GM12864 (cell line): Measurements from ENCODE around the gene DTX3.

Experiments
- DNase-seq: peaks from one replicate; pipeline ENCODE4 v3.0.0-alpha.2; 2011; ENCODE audit warnings: low read depth
- H3K4me3 ChIP-seq: 2 replicates; pipeline ENCODE4 v1.5.1; 2011; ENCODE audit warnings: mild to moderate bottlenecking, low read depth, low read length, control low read depth
- TF ChIP-seq, protein P1 (sequence below): IDR thresholded peaks from 2 replicates; pipeline ENCODE4 v1.5.1; 2011; ENCODE audit warnings: low read depth, mild to moderate bottlenecking, moderate library complexity, low read length, control low read depth, inconsistent platforms; ENCODE audit errors: missing control alignments

The DTX3 gene

DNA sequence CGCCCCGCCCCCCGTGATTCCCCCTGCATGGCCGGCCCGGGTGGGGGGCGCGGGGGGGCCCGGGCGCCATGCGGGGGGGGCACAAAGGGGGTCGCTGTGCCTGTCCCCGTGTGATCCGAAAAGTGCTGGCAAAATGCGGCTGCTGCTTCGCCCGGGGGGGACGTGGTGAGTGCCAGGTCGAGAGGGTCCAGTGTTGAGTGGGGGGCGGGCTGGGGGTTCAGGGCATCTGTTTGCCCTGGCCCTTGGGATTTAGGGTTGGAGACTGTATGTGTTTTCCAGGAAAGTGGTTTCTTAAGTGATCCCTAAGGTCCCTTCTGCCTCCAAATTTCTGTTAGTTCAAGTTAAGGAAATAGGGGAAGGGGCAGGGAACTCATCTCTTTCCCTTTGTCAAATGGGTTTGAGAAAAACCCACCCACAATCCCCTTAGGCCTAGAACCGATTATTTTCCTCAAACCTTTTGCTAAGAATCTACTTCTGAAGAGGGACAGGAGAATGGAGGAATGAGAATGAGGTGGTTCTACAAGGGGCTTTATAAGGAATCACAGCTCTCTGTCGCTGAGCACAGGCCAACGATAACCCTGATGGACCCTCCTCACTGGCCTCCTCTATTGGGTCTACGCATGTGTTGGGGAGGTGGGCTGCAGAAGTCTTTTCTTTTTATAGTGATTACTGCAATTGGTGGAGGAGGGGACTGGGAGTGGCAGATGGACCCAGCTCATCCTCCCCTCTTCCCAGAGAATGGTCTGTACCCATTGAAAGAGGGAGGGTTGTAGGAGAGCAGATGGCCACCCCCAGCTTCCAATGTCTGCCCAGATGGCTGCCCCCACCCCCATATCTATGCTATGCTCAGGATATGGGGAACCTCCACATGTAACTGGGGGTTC lies 7.4 kb downstream of the DTX3 start:
- TF ChIP-seq, protein P1, sequence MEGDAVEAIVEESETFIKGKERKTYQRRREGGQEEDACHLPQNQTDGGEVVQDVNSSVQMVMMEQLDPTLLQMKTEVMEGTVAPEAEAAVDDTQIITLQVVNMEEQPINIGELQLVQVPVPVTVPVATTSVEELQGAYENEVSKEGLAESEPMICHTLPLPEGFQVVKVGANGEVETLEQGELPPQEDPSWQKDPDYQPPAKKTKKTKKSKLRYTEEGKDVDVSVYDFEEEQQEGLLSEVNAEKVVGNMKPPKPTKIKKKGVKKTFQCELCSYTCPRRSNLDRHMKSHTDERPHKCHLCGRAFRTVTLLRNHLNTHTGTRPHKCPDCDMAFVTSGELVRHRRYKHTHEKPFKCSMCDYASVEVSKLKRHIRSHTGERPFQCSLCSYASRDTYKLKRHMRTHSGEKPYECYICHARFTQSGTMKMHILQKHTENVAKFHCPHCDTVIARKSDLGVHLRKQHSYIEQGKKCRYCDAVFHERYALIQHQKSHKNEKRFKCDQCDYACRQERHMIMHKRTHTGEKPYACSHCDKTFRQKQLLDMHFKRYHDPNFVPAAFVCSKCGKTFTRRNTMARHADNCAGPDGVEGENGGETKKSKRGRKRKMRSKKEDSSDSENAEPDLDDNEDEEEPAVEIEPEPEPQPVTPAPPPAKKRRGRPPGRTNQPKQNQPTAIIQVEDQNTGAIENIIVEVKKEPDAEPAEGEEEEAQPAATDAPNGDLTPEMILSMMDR: no peak
- DNase-seq: no peak

DNA sequence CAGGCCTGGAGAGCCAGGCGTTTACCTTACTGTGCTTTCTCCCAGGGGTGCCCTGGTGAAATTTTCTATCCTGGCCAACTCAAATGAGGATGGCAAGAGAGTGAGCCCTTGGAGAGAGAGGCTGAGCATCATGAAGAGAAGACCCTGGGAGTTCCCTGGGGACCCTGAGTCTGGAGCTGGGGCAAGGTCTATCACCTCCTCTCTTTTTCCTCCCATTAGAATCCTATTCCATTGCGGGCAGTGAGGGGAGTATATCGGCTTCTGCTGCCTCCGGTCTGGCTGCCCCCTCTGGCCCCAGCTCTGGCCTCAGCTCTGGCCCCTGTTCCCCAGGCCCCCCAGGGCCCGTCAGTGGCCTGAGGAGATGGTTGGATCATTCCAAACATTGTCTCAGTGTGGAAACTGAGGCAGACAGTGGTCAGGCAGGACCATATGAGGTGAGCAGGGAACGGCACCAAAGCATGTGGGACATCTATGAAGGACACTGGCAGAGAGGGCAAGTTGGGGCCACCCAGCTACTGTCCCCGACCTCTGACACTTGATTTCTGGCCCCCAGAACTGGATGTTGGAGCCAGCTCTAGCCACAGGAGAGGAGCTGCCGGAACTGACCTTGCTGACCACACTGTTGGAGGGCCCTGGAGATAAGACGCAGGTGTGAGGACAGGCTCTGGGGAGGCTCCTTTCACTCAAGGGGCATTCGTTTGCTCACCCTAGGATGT lies 8.2 kb downstream of the DTX3 start:
- H3K4me3 ChIP-seq: no peak overlapping the region
- no peak for DNase-seq
- TF ChIP-seq, protein P1: no peak

More for the DNA sequence above, 7.4 kb downstream of the DTX3 start:
- H3K4me3 ChIP-seq: no peak overlapping the region

DNA sequence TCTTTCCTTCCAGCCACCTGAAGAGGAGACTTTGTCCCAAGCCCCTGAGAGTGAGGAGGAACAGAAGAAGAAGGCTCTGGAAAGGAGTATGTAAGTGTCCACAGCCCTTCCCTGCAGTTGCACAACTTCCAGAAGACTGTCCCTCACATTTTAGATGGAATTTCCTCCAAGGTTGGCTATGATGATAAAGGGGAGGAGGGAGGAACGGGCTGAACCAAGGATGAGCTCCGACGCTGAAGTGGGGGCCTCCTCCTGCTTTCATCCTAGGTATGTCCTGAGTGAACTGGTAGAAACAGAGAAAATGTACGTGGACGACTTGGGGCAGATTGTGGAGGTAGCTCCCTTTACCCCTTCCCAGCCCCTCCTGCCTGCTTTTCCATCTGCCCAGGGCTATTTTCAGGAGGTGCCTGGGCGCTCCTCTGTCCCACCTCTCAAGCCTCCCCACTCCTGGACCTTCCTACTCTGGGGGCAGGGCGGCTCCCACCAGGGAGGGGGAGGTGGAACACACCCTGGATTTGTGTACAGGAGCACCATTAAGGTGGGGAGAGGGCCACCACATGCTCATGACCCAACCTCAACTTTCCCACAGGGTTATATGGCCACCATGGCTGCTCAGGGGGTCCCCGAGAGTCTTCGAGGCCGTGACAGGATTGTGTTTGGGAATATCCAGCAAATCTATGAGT lies 8.9 kb downstream of the DTX3 start:
- TF ChIP-seq, protein P1: no peak
- DNase-seq: no peak
- H3K4me3 ChIP-seq: no peak overlapping the region

DNA sequence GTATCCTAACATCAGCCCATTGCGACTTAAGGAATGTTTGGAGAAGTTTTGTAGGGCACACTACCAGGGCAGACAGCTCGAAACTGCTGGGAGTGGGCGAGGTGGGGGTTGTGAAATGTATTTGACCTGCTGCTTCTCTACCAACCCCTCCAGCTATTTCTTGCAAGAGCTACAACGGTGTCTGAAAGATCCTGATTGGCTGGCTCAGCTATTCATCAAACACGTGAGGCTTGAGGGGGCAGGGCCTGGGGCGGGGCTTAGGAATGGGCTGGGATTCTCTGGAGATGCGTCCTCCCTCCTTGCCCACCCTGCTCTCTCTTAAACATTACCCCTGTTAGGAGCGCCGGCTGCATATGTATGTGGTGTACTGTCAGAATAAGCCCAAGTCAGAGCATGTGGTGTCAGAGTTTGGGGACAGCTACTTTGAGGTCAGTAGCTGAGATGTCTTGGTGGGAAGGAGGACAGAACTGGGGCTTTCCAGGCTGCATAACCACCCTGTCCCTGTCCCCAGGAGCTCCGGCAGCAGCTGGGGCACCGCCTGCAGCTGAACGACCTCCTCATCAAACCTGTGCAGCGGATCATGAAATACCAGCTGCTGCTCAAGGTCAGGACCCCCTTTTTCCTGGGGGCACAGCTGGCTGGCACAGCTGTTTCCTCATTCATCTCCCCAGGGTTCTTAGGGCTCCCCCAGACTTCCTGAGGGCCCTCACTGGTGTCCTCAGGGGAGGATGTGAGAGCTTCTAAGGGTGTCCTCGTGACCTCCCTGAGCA lies 9.7 kb downstream of the DTX3 start:
- TF ChIP-seq, protein P1: no peak
- no peak overlapping the region for H3K4me3 ChIP-seq
- peak; percentile 53 for DNase-seq

DNA sequence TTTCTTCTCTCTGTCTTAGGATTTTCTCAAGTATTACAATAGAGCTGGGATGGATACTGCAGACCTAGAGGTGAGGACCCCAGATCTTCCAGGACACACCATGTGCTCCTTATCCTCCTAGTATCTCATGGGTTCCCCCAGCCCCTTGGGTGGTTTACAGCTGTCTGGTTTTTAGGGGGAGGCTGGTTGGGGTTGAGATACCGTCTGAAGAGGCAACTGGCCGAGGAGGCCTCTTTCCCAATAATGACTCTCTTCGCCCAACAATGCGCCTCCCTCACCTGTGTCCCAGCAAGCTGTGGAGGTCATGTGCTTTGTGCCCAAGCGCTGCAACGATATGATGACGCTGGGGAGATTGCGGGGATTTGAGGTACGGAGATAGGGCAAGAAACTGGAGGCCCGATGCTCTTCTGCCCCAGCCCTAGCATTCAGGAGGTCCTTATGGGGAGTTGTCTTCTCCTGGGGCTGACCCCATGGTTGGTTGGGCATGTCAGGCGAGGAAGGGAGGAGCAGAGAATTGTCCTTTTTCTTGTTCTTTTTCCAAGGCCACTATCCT lies 10.4 kb downstream of the DTX3 start:
- H3K4me3 ChIP-seq: no peak overlapping the region
- TF ChIP-seq, protein P1: no peak
- DNase-seq: no peak

DNA sequence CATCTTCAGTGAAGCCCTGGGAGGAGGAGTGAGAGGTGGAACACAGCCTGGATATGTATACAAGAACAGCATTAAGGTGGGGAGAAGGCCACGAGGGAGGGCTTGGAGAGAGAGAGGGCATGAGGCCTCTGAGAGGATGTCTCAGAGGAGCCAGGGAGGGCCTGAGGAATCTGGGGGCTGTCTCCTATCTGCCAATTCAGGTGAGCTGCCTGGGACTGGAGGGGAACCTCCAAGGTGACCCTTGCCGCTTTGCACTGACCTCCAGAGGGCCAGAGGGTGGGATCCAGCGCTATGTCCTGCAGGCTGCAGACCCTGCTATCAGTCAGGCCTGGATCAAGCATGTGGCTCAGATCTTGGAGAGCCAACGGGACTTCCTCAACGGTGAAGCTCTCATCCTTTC lies 11.0 kb downstream of the DTX3 start:
- TF ChIP-seq, protein P1: no peak
- no peak for DNase-seq
- no peak overlapping the region for H3K4me3 ChIP-seq
